CD4-positive, alpha-beta T cell treated with Interleukin-15 for 4 hours (primary cell): Measurements from ENCODE around the gene MGARP.
"Not testable (repeated sequence)": the region's sequence is repeated elsewhere in the genome, so short reads cannot be mapped to it uniquely, and the experiment has no call there.

Experiments used
- DNase-seq: peaks from one replicate; pipeline ENCODE4 v3.0.0-alpha.2; 2020; ENCODE audit warnings: low spot score

The MGARP gene

DNA sequence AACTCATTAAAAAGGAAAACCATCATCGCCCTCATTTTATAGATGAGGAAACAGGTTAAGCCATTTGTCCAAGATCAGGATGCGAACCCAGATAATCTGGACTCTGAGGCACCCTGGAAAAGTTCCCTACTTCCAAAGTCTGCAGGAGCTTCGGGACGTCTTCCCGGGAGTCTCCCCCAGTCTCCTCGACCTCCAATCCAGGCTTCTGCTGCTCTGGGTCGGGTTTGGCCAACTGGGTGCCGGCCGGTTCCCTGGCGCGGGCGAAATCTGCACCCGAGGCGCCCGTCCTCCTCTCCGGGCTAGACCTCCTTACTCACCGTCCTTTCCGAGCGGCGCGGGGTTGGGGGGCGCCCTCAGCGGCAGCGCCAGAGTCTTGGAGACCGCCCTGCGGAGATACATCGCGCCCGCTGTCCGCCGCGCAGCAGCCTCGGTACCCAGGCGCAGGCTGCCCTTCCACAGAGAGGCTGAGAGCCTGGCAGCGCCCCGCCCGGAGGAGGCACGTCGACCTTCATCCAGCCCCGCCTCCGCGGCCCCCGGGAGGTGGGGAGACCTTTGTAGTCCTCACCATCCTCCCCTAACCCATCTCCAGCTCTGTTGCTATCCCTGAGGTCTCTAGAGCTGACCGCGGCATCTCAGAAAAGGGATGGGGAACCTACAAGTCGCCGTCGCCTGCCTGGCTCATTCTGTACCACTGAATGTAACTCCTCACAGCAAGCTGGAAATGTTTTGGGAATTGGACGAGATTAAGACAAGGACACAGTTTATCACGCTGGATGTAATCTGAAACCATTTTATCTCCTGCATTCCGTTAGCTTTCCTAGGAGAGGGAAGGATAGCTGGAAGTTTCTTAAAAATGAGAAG is at the start of gene MGARP:
MGARP (minus strand) TSS at position 466 of the 861 bp plus-strand sequence; CDS start at position 399, 67 bp downstream.
- no peak for DNase-seq

DNA sequence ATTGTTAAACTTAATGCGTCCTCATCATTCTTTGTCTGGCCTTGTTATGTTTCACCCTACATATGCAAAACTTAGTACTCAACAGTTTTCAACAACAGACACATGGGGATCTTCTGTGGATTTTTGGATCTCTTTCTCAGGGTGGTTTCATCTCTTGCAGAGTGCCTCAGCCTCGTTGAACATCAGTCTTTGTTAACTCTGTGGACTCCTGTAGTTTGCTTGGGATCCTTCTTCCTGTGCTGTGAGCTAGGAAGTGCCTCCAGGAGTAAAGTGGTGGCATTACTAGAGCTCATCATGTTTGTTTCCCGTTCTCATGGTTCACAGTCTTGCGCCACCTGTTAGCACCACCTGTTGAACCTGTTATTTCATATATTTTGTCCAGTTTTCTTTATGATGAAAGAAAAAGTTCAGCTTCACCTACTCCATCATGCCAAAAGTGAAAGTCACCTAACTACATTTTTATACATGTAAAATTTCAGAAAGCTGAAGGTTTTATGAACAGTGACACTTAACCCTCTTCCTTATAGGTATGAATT is 49.7 kb upstream of the MGARP start:
- DNase-seq = no peak

DNA sequence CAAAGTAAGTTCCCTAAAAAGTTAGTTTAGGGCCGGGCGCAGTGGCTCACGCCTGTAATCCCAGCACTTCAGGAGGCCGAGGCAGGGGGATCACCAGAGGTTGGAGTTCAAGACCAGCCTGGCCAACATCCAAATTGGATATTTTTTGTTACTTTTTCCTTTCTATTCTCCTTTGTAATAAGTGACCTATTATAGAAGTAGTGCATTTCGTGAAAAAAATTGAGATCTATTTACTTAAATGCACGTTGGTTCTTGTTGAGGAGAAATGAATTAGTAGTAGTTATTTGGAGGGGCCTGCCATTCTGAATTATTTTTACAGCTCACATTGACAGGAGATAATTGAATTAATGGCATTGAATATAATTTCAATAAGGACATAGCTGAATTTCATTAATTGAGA is 44.6 kb upstream of the MGARP start:
- no peak for DNase-seq

DNA sequence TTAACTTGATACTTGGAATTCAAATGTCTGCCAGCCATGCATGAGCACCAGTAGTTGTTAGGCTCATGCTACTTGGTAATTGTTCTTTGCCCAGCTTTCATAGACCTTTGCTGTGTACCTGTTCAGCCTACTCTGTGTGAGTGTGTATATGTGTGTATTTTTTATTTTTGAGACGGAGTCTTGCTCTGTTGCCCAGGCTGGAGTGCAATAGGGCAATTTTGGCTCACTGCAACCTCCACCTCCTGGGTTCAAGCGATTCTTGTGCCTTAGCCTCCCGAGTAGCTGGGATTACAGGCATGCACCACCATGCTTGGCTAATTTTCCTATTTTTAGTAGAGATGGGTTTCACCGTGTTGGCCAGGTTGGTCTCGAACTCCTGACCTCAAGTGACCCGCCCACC is 42.5 kb upstream of the MGARP start:
- not testable (repeated sequence) for DNase-seq

DNA sequence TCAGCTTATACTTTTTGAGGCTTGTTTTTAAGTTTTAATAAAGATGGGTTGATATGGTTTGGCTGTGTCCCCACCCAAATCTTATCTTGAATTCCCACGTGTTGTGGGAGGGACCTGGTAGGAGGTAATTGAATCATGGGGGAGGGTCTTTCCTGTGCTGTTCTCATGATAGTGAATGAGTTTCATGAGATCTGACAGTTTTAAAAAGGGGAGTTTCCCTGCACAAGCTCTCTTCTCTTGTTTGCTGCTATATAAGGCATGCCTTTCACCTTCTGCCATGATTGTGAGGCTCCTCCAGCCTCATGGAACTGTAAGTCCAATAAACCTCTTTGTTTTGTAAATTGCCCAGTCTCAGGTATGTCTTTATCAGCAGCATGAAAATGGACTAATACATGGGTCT is 42.0 kb upstream of the MGARP start:
- DNase-seq = not testable (repeated sequence)

DNA sequence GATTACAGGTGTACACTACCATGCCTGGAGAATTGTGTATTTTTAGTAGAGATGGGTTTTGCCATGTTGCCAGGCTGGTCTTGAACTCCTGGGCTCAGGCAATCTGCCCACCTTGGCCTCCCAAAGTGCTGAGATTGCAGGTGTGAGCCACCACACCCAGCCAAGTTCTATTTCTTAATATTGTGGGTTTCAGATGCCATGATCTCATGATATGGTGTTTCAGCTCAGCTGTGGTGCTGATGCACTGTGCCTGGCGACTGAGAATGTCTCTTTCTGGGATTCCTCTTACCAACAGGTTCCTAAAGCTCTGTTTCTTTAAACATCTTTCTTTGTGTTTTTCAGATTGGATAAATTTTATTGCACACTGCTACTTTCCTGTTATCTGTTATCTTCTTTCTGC is 39.5 kb upstream of the MGARP start:
- no peak for DNase-seq

DNA sequence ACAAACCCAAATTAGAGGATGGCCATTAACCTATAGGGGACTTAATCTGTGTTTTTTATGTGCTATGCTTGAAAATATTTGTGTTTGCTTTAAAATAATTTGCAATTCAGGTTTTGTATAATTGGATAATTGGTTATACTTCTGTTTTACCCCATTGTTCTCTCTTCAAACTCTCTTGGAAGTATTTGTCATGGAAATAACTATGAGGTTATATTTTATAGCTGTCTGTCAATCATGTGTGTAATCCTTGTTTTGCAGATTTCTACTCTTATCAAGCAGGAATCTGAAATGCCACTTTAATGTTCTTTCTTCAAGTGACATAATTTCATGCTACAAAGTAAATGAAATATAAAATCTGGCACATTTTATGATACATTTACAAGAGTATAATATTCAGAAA is 37.6 kb upstream of the MGARP start:
- DNase-seq = no peak

DNA sequence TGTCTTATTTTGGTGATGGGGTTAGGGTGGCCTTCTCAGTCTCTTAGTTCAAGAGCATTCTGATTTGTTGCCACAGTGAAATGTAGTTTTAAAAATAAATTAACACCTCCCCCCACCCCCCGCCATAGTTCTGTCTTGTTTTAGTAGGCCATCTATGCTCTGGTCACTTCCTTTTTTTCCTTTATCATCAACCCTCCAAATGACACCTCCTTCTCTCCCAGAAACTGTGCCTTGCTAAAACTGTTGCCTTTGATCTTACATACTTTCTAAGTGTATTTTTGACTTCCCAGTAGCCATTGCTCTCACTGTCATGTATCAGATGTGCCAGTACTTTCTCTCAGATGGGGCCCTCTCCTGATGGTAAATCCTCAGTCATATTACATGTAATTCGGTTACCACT is 36.7 kb upstream of the MGARP start:
- DNase-seq = no peak

DNA sequence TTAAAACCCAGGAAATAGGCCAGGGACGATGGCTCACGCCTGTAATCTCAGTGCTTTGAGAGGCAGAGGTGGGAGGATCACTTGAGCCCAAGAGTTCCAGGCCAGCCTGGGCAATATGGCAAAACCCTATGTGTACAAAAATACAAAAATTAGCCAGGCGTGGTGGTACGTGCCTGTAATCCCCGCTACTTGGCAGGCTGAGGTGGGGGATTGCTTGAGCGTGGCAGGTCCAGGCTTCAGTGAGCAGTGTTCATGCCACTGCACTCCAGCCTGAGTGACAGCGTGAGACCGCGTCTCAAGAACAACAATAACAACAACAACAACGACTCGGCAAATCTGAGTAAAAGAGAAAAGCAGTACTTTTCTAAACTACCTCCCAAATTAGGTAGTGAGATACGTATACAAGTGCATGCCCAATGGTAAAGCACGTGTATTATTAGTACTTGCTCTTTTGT is 35.2 kb upstream of the MGARP start:
- DNase-seq = no peak

DNA sequence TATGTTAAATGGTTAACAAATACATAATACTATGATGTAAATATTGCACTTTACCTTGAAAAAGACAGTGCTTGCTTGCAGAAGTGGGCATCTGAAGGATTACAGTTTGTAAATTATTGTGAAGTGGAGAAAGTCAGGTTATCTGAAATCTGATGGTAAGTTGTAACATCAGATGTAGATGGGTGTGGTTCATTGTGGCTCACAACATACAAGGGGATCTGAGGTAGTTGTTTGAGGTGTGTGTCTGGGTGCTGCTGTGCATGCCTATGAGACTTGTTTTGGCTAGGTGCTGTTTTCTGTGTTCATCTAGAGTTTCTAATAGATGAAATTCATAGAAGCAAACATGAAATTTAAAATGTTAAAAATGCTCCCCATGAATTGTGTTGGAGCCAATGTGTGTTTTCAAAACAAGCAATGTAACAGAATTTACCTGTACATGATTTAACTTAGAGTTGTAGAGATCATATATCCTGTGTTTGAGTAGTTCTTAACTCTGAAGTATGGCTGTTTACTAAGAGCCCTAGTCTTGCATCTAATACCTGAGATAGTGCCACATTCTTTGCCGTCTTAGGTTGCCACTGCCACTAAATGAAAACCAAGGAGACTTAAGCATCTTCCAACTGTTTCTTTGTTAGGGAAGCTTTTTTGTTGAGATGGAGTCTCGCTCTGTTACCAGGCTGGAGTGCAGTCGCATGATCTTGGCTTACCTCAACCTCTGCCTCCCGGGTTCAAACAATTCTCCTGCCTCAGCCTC is 34.2 kb upstream of the MGARP start:
- peak; percentile 39 for DNase-seq

DNA sequence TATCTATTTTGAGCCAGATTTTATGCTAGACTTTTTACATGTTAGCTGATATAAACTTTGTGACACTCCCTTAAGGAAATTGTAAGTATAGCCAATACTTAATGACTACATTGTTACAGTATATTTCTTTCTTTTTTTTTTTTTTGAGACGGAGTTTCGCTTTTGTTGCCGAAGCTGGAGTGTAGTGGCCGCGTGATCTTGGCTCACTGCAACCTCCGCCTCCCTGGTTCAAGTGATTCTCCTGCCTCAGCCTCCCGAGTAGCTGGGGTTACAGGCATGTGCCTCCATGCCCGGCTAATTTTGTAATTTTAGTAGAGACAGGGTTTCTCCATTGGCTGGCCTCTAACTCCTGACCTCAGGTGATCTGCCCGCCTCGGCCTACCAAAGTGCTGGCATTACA is 33.4 kb upstream of the MGARP start:
- not testable (repeated sequence) for DNase-seq

DNA sequence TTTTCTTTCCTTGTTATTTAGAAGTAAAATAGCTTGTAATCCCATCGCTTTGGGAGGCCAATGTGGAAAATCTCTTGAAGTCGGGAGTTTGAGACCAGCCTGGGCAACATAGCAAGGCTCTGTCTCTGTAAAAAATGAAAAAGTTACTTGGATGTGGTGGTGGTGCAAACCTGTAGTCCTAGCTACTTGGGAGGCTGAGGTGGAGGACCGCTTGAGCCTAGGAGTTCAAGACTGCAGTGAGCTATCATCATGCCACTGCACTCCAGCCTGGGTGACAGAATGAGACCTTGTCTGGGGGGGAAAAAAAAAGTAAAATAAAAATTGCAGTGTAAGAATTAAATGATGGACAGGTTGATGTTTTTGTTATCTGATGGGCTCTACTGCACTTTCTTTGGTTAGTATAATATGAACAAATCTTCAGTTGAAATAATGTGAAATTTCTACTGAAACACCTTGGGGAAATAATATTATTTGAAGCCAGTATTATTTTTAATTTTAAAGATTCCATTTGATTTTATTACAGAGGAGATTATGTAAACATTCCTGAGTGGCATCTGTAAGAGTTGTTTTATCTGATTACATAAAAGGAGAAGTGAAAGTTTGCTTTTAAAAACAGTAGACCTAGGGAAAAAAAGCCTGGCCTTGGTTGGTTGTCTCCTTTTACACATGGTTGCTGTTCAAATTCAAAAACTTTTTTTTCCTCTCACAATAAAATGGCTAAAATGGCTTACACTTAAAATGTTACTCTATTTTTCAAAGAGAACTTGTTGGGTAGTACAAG is 32.7 kb upstream of the MGARP start:
- no peak for DNase-seq

DNA sequence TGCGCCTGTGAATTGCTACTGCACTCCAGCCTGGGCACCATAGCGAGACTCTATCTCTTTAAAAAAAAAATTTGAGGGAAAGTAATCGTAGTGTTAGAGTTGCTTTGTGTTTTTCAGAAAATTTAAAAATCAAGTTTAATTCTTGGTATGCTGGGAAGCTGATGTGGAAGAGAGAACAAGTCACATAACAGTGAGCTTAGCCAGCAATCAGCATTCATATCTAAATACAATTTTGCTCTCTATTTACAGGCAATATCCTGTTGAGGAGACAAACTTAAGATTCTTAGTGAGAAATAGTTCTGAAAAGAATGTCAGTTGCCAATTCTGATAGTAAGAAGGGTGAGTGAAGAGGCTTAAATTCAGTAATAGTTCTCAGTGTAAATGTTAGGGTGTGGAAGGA is 31.9 kb upstream of the MGARP start:
- no peak for DNase-seq

DNA sequence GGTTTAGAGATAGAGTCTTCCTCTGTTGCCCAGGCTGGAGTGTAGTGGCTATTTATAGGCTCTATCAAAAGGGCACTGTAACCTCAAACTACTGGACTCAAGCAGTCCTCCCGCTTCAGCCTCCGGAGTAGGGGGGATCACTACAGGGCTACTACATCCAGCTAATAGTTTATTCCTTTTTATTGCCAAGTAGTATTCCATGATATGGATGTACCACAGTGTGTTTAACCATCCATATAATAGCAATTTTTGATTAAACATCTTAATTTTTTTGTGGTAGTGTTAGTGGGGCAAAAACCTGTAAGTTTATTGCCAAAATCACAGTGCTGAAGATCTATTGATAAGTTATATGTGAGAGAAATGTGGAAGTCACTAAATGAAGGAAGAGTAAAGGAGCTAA is 24.9 kb upstream of the MGARP start:
- DNase-seq = no peak

DNA sequence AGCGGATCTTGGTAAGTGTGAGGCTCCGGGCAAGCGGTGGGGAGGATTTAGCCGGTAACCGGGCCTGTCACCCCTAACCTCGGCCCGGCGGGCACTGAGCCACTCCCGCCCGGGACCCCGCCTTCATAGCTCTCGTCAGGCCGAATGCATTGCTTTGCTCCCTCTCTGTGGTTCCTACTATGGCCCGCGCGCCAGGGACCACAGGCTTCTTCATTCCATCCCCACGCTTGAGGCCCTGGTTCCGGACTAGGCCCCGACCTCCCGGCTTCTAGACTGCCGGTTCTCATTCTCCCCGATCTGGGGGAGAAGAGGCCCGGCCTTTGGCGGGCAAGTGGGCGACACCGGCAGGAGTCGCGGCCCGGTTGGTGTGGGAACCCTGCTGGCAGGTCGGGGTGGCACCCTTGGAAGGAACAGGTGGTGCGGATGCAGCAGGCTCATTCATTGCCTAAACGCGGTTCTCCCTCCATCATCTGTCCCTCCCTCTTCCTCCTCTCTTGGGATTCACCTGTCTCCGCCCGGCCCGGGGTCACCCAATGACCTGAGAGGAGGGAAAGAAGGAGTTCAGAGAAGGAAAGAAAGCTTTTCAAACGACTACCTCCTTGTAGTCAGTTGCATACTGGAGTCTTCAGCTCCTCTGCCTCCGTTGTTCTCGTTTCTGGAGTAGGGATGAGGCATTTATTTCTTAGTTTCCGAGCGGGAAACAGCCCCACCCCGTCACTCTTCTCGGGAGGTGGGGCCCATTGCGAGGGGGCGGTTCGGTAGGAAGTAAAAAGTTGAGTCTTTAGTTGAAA is 22.0 kb upstream of the MGARP start, which contains the start of gene NDUFC1:
NDUFC1 (minus strand) TSS at position 657 of the 791 bp plus-strand sequence. CDS start 6,679 bp downstream, outside the sequence.
- peak; percentile 54 for DNase-seq

DNA sequence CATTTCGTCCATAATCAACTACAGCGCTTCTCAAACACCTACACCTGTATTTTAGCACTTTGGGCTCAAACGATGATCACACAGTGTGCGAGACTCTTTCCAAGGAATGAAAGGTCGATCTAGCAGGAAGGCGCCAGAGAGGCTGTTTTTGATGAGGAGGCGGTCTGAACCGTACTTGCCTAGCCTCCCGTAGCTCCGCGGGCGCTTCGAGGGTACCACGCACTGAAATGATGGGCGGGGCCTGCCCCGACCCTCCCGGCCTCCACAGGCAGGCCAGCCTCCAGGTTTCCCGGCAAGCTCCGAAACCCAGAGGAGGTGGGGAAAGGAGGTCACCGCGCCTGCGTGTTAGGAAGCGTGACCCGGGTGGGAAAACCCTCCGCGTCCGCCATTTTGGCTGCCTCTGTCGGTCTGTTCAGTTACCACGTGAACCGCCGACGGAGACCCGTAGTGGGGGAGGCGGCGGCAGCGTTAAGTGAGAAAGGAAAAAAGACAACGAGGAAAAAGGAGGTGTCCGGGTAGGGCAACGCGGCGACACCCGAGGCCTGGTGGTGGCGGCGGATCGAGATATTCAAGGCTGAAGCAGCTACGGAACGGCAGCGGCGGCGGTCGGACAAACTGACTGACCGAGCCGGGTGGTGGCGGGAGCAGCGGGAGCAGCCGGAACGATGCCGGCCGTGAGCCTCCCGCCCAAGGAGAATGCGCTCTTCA is 21.2 kb upstream of the MGARP start, which contains the start of gene NAA15:
NAA15 (plus strand) TSS at position 393 of the 708 bp plus-strand sequence; CDS start at position 666, 273 bp downstream.
- DNase-seq = peak; percentile 97

DNA sequence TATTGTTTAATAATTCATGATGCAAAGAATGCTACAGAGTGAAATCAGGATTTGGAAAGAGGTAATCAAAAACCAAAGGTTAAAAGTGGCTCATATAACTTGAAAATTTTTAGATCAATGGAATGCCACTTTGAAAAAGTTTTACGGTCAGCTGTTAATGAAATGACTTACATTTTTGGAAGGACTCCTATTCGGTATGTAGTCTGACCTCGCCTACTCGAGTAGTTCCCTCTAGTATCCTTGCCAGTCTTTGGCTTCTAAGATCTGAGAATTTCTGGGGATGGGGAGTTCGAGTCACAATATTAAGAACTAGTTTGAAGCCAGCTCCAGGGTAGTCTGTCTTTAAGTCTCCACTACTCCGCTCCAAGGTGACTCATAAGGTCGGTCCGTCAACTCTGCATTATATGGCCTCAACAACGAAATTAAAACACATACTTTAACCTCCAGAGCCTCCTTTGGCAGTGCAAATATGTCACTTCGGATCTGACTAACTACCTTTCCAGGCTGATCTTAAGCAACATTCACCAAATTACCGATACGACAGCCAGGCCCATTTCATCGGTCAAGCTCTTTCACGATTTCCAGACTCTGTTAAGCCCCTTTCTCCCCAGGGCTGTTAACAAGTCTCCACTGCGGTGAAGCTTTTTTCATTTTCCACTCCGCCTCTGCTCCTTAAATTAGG is 20.5 kb upstream of the MGARP start:
- peak; percentile 35 for DNase-seq

DNA sequence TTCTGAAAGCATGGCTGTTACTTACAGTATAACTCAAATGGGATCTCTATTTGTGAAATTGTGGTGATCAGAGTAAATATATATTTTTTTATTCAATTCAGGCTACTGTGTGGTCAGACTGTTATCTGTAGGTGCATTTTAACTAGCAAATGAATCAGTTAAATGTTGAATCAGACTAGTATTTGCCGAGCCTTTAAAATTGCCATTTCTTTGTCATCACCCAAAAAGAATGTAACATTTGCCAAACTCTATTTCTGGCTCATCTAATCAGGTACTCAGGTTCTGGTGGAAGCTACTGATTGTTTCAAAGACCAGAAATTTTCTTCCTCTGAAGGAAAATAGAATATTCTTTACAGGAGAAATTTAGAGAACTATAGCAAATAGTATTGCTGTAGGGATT is 19.5 kb upstream of the MGARP start:
- DNase-seq = no peak

DNA sequence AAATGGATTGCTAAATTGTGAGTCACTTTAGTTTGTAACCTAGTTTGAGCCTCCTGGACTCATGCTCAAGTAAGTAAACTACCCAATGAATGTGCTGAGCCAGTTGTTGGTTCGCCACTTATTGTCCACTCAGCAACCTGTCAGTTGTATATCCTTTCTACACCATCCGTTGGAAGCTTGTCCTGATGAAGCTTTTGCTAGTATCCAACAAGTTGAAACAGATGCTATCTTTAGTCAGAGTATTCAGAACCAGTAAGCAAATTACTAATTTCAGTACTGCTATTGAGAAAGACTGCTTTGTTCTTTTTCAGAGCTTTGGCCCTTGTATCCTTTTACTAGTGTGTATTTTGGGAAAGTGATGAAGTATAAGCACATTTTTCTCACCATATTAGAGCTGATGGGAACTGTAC is 17.0 kb upstream of the MGARP start:
- DNase-seq = no peak

DNA sequence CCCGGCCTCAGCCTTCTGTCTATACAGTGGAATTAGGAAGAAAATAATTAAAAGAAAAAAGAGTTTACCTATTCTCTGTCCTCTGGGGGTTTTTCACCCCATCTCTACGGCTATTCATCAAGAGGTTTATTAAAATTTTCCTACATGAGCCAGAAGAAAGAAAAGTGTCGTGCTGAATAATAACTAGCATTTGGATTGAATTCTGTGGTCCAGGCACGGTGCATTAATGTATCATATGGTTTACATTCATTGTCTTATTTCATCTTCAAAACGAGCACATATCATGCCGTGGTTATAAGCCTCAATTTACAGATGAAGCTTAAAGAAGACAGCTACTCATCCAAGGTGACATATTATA is 15.9 kb upstream of the MGARP start:
- DNase-seq = no peak
